ENCODE data around the gene HNF1A.
"Not testable (repeated sequence)": the region's sequence is repeated elsewhere in the genome, so short reads cannot be mapped to it uniquely, and the experiment has no call there.

The HNF1A gene

GRCh38 chr12:120978296-120979219 is at the start of gene HNF1A:
HNF1A (plus strand) TSS chr12:120978543; CDS start chr12:120978769, 226 bp downstream.
- DNase-seq (ENCODE audit: low read depth, low spot score): no peak

DNA sequence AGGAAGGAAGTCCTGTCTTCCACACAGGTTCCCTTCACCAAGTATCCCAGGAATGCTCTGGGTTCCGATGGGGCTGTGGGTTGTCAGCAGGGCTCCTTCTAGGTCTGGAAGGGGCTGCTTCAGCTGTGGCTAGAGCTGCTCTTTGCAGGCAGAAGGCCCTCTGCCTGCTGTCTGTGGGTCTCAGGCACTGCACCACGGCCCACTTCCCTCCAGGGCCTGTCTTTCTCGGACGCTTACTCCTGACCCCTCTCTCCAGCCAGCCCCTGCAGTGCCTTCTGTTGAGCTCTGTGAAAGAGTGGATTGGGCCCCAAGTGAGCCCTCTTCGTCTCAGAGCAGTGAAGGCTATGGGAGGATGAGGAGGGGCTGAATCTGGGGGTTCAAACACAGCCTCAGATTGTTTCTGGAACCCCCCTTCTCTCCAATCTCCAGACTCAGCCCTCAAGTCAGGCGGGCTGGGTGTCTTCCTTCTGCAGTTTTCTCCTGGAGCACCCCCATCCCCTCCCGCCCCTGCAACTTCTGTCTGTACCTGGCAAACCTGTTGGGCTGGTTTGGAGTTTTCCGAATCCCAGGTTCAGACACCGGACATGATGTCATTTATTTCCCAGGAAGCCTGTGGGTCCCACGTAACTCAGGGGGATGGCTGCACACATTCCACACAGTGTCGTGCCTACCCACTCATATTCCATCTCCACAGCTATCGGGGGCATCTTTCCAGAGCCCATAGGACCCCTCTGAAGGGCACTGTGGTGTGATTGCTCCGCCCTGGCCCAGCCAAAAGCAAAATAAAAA is 49.3 kb upstream of the HNF1A start:
- DNase-seq (ENCODE audit: low read depth, low spot score): no peak

GRCh38 chr12:120930032-120930431 is 48.3 kb upstream of the HNF1A start:
- DNase-seq (ENCODE audit: low read depth, low spot score): no peak

- no peak for DNase-seq (ENCODE audit: low read depth, low spot score)
Measured at GRCh38 chr12:120932058-120932457, 46.3 kb upstream of the HNF1A start.

GRCh38 chr12:120932956-120933526 is 45.3 kb upstream of the HNF1A start:
- no peak for DNase-seq (ENCODE audit: low read depth, low spot score)

GRCh38 chr12:120933786-120934185 is 44.6 kb upstream of the HNF1A start:
- DNase-seq (ENCODE audit: low read depth, low spot score): no peak

DNA sequence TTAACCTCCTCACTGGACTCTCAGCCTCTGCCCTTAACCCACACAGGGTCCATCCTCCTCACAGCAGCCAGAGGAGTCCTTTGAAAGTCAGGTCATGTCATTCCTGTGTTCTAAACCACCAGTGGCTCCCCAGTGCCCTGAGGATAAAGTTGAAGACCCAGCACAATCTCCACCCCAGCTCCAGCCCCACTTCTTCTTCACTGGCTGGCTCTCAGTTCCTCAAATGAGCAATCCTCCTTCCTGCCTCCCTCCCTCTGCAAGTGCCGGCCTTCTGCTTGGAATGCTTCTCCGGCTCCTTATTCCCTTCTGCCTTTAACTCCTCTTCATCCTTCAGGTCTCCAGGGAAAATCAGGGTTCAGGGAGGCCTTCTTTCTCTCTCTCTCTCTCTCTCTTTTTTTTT is 42.1 kb upstream of the HNF1A start:
- no peak for DNase-seq (ENCODE audit: low read depth, low spot score)

DNA sequence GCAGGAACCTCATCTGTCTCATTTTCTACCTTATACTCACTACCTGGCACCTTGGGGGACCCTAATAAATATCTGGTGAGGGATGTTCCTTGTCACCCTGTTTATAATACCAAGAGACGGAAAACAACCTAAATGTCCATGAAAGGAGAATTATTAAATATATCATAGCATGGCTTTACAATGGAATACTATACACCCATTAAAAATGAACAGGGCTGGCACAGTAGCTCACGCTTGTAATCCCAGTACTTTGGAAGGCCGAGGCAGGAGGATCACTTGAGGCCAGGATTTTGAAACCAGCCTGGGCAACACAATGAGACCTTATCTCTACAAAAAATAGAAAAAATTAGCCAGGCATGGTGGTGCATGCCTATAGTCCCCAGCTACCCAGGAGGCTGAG is 39.8 kb upstream of the HNF1A start:
- DNase-seq (ENCODE audit: low read depth, low spot score): no peak

GRCh38 chr12:120939523-120939922 is 38.8 kb upstream of the HNF1A start:
- DNase-seq (ENCODE audit: low read depth, low spot score): no peak

DNA sequence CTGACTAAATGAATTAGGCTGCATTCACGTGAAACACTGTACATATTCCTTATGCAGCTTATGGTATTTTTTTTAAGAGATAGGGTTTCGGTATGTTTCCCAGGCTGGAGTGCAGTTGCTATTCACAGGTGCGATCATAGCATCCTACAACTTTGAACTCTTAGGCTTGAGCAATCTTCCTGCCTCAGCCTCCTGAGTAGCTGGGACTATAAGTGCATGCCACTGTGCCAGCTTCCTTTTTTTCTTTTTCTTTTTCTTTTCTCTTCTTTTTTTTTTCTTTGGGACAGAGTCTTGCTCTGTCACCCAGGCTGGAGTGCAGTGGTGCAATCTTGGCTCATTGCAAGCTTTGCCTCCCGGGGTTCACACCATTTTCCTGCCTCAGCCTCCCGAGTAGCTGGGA is 38.3 kb upstream of the HNF1A start:
- no peak for DNase-seq (ENCODE audit: low read depth, low spot score)

- DNase-seq (ENCODE audit: low read depth, low spot score): no peak
Measured at GRCh38 chr12:120940799-120941198, 37.5 kb upstream of the HNF1A start.

GRCh38 chr12:120941412-120941811 is 36.9 kb upstream of the HNF1A start:
- DNase-seq (ENCODE audit: low read depth, low spot score): no peak

DNA sequence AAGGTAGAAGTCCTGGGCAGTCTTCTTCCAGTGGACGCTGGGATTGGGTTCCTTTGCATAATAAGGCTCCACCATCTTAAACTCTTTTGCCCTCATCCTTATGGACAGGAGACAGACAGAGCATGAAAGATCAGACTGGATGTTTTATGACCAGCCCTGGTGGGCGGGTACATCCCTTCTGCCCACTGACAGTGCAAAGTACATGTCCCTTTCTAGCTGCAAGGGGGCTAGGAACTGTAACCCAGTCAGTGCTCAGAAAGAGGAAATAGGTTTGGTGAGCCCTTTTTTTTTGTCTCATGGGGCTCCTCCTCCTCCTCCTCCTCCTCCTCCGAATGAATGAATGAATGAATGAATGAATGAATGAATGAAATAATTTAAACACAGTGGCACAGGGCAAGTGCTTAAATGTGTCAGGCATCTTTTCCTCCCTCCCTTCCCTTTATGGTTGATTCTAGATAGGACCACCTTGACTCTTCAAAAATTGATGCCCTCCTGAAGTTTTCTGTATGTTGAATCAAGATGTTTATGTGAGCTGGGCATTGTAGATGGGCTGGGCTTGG is 36.4 kb upstream of the HNF1A start:
- no peak for DNase-seq (ENCODE audit: low read depth, low spot score)

DNA sequence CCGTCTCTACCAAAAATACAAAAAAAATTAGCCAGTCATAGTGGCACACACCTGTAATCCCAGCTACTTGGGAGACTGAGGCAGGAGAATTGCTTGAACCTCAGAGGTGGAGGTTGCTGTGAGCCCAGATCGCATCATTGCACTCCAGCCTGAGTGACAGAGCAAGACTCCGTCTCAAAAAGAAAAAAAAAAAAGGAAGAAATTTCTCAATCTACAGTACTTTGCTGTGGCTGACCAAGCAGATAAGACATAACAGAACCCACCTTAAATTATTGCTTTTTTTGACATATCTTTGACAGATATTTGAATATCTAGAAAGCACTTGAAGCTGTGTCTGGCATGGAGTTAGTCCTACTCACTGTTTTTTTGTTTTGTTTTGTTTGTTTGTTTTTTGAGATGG is 34.9 kb upstream of the HNF1A start:
- no peak for DNase-seq (ENCODE audit: low read depth, low spot score)

GRCh38 chr12:120944645-120945217 is 33.6 kb upstream of the HNF1A start:
- peak; percentile 15 for DNase-seq (ENCODE audit: low read depth, low spot score)

GRCh38 chr12:120945516-120945915 is 32.8 kb upstream of the HNF1A start:
- not testable (repeated sequence) for DNase-seq (ENCODE audit: low read depth, low spot score)

- DNase-seq (ENCODE audit: low read depth, low spot score): not testable (repeated sequence)
Measured at GRCh38 chr12:120950260-120950799, 28.0 kb upstream of the HNF1A start.

DNA sequence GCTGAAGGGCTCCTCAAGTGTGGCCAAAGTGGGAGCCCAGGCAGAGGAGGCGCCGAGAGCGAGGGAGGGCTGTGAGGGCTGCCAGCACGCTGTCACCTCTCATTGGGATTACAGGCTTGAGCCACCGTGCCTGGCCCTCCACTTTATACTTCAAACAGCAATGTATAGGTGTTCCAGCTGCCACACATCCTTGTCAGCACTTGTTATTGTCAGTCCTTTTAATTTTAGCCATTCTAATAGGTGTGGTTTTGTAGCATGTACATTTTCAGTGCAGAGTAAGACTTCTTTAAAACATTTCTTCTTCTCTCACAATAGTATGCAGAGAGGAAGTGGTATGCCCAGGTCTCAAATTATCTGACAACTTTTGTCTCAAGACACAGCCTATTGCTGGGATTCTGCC is 27.5 kb upstream of the HNF1A start:
- DNase-seq (ENCODE audit: low read depth, low spot score): no peak

- no peak for DNase-seq (ENCODE audit: low read depth, low spot score)
Measured at GRCh38 chr12:120955232-120955631, 23.1 kb upstream of the HNF1A start.

DNA sequence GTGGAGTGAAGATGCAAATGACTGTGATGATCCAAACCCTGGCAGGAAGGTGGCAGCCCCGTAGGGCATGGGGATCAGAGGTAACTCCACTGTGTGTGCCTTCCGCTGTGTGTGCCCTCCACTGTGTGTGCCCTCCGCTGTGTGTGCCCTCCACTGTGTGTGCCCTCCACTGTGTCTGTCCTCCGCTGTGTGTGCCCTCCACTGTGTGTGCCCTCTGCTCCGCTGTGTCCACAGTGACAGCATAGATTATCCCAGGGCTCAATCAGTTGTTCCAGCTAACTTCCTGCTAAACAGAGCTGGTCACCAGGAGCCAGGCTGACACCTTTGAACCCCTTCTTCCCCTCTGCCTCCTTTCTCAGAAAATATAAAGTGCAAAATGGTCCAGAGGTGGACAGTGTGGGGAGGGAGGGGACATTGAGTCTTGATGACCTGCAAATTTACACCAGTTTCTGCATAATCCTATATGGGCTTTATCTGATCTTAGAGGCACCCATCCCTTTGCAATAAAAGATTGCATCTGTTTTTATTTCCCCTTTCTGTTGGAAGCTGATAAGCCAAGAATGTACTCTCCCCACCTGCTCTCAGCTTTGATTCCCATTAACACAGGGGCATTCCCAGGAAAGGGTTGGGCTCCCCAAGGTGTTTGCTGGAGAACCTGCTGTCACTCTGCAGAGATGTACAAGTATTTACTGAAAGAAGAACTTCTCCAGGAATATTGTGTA is 21.6 kb upstream of the HNF1A start:
- no peak for DNase-seq (ENCODE audit: low read depth, low spot score)

Measured in activated CD4-positive, CD25-positive, alpha-beta regulatory T cell treated with anti-CD3 and anti-CD28 coated beads, Interleukin-2, amount 50 U/mL, for 16 hours (primary cell).